ENCODE results near the gene MAD1L1. TPM values are rescaled to one million over a fixed set of nuclear protein-coding genes. Genes with fewer than 3 reads are reported as not detected.

MAD1L1 gene
- total RNA-seq, 2 experiments from 2014 or later, result 40.0 to 44.7 TPM

DNA sequence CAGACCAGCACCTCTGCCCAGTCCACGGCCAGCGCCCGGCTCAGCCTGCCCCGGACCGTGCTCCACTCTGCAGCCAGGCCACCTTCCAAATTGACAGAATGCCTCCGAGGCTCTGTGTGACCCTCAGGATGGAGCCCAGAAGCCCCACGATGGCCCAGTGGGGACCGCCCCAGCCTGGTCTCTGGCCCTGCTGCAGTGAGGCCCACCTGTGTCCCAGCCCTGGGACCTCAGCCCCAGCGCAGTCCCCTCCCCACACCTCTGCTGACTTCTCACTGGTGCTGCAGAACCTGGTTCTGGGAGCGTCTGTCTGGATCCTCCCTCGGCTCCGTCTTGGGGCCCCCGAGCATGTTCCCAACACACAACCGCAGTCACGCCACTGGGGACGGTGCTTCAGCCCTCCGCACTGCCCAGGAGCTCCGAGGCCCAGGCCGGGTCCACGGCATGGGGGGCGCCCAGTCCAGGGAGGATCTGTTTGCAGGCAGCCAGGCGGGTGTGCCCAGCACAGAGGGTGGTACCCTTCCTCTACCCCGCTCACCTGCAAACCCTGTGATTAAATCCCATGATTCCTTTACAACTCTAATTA, 314.6 kb downstream of the MAD1L1 start:
- DNase-seq (no peak), ATAC-seq (no peak)
- POLR2A ChIA-PET, result no interaction called here
- no peaks in the 10 kb centered on the region for H3K9me3 Mint-ChIP-seq
- H3K4me1 Mint-ChIP-seq (ENCODE audit: low read depth), result peaks cover 46% of the 10 kb centered on the region
- no peaks in the 10 kb centered on the region for H3K36me3 Mint-ChIP-seq (ENCODE audit: low read depth)
- TF ChIP-seq, protein P1, sequence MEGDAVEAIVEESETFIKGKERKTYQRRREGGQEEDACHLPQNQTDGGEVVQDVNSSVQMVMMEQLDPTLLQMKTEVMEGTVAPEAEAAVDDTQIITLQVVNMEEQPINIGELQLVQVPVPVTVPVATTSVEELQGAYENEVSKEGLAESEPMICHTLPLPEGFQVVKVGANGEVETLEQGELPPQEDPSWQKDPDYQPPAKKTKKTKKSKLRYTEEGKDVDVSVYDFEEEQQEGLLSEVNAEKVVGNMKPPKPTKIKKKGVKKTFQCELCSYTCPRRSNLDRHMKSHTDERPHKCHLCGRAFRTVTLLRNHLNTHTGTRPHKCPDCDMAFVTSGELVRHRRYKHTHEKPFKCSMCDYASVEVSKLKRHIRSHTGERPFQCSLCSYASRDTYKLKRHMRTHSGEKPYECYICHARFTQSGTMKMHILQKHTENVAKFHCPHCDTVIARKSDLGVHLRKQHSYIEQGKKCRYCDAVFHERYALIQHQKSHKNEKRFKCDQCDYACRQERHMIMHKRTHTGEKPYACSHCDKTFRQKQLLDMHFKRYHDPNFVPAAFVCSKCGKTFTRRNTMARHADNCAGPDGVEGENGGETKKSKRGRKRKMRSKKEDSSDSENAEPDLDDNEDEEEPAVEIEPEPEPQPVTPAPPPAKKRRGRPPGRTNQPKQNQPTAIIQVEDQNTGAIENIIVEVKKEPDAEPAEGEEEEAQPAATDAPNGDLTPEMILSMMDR (IDR thresholded peaks at IDR 0.05), result no peak
- H3K4me3 Mint-ChIP-seq, result no peak overlapping the region
- peaks cover 1% of the 10 kb centered on the region for H3K27me3 Mint-ChIP-seq
- CTCF ChIA-PET, result no interaction called here
- intact Hi-C loops (cut with micrococcal nuclease), result no loop called here
- H3K27ac Mint-ChIP-seq, result no peak overlapping the region

DNA sequence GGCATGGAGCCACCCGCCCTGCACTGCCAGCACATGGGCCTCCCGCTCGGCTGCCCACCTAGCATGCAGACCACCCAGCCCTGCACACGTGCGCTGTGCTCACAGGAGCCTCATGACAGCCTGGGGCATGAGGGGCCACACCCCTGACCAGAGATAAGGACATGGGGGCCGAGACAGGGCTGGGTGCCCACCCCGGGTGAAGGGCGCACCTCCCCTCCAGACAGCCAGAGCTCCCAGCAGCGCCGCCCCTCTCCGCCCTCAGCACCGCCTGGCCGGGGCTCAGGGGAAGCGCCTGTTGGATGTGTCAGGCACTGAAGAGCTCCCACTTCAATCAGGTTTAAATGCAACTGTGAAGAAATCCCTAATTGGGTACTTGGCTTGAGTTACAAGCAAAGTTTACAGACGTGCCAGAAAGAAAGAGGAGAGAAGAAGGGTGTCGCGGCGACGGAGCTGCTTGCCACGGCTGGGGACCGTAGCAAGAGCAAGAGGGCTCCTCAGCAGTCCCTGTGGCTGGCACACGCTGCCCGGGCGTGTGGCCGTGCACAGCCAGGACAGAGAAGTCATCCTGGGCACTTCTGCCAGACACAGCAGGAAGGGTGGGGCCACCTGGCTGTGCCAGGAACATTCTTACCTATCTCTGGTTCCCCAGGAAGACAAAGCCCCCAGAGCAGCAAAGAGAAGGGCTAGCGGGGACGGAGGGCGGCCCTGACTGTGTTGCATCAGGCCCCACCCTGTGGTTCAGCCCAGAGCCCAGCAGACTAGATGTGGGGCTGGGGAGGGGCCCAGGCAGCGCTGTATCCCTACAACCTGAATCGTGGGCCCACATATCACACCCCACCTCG, 315.3 kb downstream of the MAD1L1 start:
- TF ChIP-seq, protein P1 (IDR thresholded peaks at IDR 0.05), result no peak
- CTCF ChIA-PET, result no interaction called here
- no peak for ATAC-seq
- Mint-ChIP-seq H3K27ac (no peak overlapping the region), H3K4me3 (no peak overlapping the region), H3K4me1 (ENCODE audit: low read depth) (peaks cover 38% of the 10 kb centered on the region), H3K27me3 (peaks cover 1% of the 10 kb centered on the region), H3K9me3 (no peaks in the 10 kb centered on the region), H3K36me3 (ENCODE audit: low read depth) (no peaks in the 10 kb centered on the region)
- POLR2A ChIA-PET, result no interaction called here
- no peak for DNase-seq
- intact Hi-C loops (cut with micrococcal nuclease), result no loop called here

DNA sequence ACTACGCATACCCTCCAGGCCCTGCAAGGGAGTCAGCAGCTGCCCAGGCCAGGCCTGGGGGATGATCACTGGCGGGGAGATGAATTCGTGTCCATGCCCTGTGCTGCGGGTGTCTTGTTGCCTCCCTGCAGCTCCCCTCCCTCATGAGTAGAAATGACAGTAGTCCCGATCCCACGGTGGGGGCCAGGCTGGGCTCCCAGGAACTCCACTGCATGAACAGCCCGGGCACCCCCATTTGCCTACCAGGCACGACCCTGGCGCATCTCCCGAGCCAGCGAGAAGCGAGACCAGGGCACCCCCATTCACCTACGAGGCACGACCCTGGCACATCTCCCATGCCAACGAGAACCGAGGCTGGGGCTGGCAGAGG, 316.2 kb downstream of the MAD1L1 start:
- no peaks in the 10 kb centered on the region for H3K36me3 Mint-ChIP-seq (ENCODE audit: low read depth)
- H3K4me3 Mint-ChIP-seq, result no peak overlapping the region
- CTCF ChIA-PET, result no interaction called here
- no peak overlapping the region for H3K27ac Mint-ChIP-seq
- peaks cover 30% of the 10 kb centered on the region for H3K4me1 Mint-ChIP-seq (ENCODE audit: low read depth)
- peaks cover 1% of the 10 kb centered on the region for H3K27me3 Mint-ChIP-seq
- POLR2A ChIA-PET, result no interaction called here
- no peak for DNase-seq
- ATAC-seq, result no peak
- TF ChIP-seq, protein P1 (IDR thresholded peaks at IDR 0.05), result no peak
- intact Hi-C loops (cut with micrococcal nuclease), result no loop called here
- no peaks in the 10 kb centered on the region for H3K9me3 Mint-ChIP-seq

DNA sequence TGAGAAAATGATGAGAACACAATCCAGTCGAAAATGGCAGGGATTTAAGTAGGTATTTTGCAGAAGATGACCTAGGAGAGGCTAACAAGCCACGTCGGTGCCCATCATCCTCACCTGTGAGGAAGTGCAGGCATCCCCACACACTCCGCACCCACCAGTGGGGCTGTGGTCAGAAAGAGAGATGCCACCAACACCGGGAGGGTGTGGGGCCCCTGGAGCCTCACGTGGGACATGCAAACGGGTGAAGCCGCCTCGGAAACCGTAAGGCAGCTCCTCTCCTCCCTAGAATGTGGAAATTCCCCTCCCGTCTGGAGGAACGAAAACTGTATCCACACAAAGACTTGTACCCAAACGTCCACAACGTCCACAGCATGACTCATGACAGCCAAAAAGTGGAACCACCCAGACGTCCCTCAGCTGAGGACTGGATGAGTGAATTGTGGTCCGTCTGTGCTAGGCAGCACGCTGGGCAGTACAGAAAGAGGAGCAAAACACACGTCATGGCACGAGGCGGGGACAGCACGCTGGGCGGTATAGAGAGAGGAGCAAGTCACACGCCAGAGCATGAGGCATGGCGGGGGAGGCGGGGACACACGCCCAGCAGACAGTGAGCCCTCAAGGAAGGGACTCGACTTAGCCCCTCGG, 316.7 kb downstream of the MAD1L1 start:
- POLR2A ChIA-PET, result no interaction called here
- Mint-ChIP-seq H3K9me3 (no peaks in the 10 kb centered on the region), H3K27ac (no peak overlapping the region), H3K27me3 (peaks cover 1% of the 10 kb centered on the region), H3K4me3 (no peak overlapping the region), H3K4me1 (ENCODE audit: low read depth) (peaks cover 27% of the 10 kb centered on the region), H3K36me3 (ENCODE audit: low read depth) (no peaks in the 10 kb centered on the region)
- ATAC-seq (no peak), DNase-seq (no peak)
- intact Hi-C loops (cut with micrococcal nuclease), result no loop called here
- CTCF ChIA-PET, result no interaction called here
- TF ChIP-seq, protein P1 (IDR thresholded peaks at IDR 0.05), result no peak

DNA sequence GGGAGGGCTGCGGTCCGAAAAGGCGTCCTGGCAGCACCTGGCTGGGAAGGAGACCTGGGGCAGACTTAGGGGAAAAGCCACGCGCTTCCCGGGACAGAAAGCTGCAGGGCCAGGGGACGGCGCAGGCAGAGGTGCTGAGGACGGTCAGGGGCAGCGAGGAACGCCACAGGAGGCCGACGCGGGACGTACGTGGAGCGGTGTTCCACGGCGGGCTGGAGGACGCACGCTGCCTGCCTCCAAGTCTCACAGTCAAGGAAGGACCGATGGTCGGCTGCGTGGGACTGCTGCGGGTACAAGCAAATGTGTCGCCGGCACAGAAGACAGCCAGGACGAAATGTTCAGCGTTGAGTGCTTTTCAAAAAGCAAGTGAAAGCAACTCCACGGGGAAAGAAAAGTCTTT, 317.4 kb downstream of the MAD1L1 start:
- TF ChIP-seq, protein P1 (IDR thresholded peaks at IDR 0.05), result no peak
- H3K27ac Mint-ChIP-seq, result no peak overlapping the region
- DNase-seq (no peak), ATAC-seq (no peak)
- ChIA-PET CTCF (no interaction called here), POLR2A (no interaction called here)
- no peaks in the 10 kb centered on the region for H3K9me3 Mint-ChIP-seq
- H3K36me3 Mint-ChIP-seq (ENCODE audit: low read depth), result no peaks in the 10 kb centered on the region
- H3K4me3 Mint-ChIP-seq, result no peak overlapping the region
- H3K27me3 Mint-ChIP-seq, result no peaks in the 10 kb centered on the region
- H3K4me1 Mint-ChIP-seq (ENCODE audit: low read depth), result peaks cover 20% of the 10 kb centered on the region
- intact Hi-C loops (cut with micrococcal nuclease), result no loop called here

Data from activated CD8-positive, alpha-beta T cell treated with anti-CD3 and anti-CD28 coated beads for 36 hours (primary cell).